ENCODE results near the gene CIAPIN1.
"Not testable (repeated sequence)": the region's sequence is repeated elsewhere in the genome, so short reads cannot be mapped to it uniquely, and the experiment has no call there.

Gene CIAPIN1

GRCh38 chr16:57406881-57407280 is 40.3 kb downstream of the CIAPIN1 start:
- no peak for DNase-seq (ENCODE audit: low spot score)

- DNase-seq (ENCODE audit: low spot score): no peak
Observed at GRCh38 chr16:57405097-57405496, 42.1 kb downstream of the CIAPIN1 start.

- DNase-seq (ENCODE audit: low spot score): no peak
Observed at GRCh38 chr16:57403965-57404817, 43.0 kb downstream of the CIAPIN1 start, which contains the start of gene CCL17. TSS of gene CCL17 (plus strand) at chr16:57404767. CDS start at chr16:57413933, 9,166 bp downstream.

GRCh38 chr16:57401943-57402640 is 45.1 kb downstream of the CIAPIN1 start:
- DNase-seq (ENCODE audit: low spot score): no peak

GRCh38 chr16:57397493-57397892 is 49.7 kb downstream of the CIAPIN1 start:
- DNase-seq (ENCODE audit: low spot score): not testable (repeated sequence)

- DNase-seq (ENCODE audit: low spot score): no peak
Observed at GRCh38 chr16:57396786-57397185, 50.4 kb downstream of the CIAPIN1 start.

GRCh38 chr16:57395026-57395425 is 52.2 kb downstream of the CIAPIN1 start:
- no peak for DNase-seq (ENCODE audit: low spot score)

- DNase-seq (ENCODE audit: low spot score): no peak
Observed at GRCh38 chr16:57394444-57394843, 52.7 kb downstream of the CIAPIN1 start.

- no peak for DNase-seq (ENCODE audit: low spot score)
Observed at GRCh38 chr16:57392694-57393093, 54.5 kb downstream of the CIAPIN1 start.

- no peak for DNase-seq (ENCODE audit: low spot score)
Observed at GRCh38 chr16:57391708-57392107, 55.5 kb downstream of the CIAPIN1 start.

- no peak for DNase-seq (ENCODE audit: low spot score)
Observed at GRCh38 chr16:57391300-57391699, 55.9 kb downstream of the CIAPIN1 start.

- no peak for DNase-seq (ENCODE audit: low spot score)
Observed at GRCh38 chr16:57390636-57391295, 56.4 kb downstream of the CIAPIN1 start.

GRCh38 chr16:57389087-57389468 is 58.1 kb downstream of the CIAPIN1 start:
- DNase-seq (ENCODE audit: low spot score): no peak

- no peak for DNase-seq (ENCODE audit: low spot score)
Observed at GRCh38 chr16:57388359-57389086, 58.7 kb downstream of the CIAPIN1 start.

- no peak for DNase-seq (ENCODE audit: low spot score)
Observed at GRCh38 chr16:57387598-57388354, 59.4 kb downstream of the CIAPIN1 start.

- DNase-seq (ENCODE audit: low spot score): no peak
Observed at GRCh38 chr16:57386381-57386951, 60.7 kb downstream of the CIAPIN1 start.

GRCh38 chr16:57385083-57385482 is 62.1 kb downstream of the CIAPIN1 start:
- no peak for DNase-seq (ENCODE audit: low spot score)

GRCh38 chr16:57384248-57385070 is 62.7 kb downstream of the CIAPIN1 start:
- no peak for DNase-seq (ENCODE audit: low spot score)

- DNase-seq (ENCODE audit: low spot score): no peak
Observed at GRCh38 chr16:57383276-57384247, 63.6 kb downstream of the CIAPIN1 start.
